Upper lobe of left lung (tissue), 6 donors: ENCODE data around the gene KCNH1. TPM values are rescaled to one million over a fixed set of nuclear protein-coding genes. Genes with fewer than 3 reads are reported as not detected.

Experiments used
- ATAC-seq, 2 donors: fragments of 200-7000 bp; cut with Tn5 transposase; one replicate each; pipeline ENCODE4 v1.9.1; 2022; ENCODE audit warnings: mild to moderate bottlenecking in 2 of 2, moderate library complexity in 2 of 2; ENCODE audit not compliant: low FRiP score in 2 of 2
- DNase-seq, 2 donors: peaks; one replicate each; pipeline ENCODE4 v3.0.0-alpha.2; 2019 to 2020
- H3K27ac ChIP-seq, 4 donors: fragments of 200-600 bp; sonication (generic); one replicate each; pipeline ENCODE4 v1.5.1; 2016 to 2019
- H3K27me3 ChIP-seq, 4 donors: fragments of 200-600 bp; sonication (generic); one replicate each; pipeline ENCODE4 v1.5.1; 2017 to 2019
- H3K36me3 ChIP-seq, 4 donors: fragments of 200-600 bp; sonication (generic); one replicate each; pipeline ENCODE4 v1.5.1; 2016 to 2019
- H3K4me1 ChIP-seq, 4 donors: fragments of 200-600 bp; sonication (generic); one replicate each; pipeline ENCODE4 v1.5.1; 2018 to 2019
- H3K4me3 ChIP-seq, 4 donors: fragments of 200-600 bp; sonication (generic); one replicate each; pipeline ENCODE4 v1.5.1; 2017 to 2019; ENCODE audit warnings: mild to moderate bottlenecking in 2 of 4, moderate library complexity in 1 of 4
- H3K9me3 ChIP-seq, 4 donors: fragments of 200-600 bp; sonication (generic); one replicate each; pipeline ENCODE4 v1.5.1; 2018 to 2019
- EP300 ChIP-seq, 4 donors: sonication (generic); formaldehyde crosslinking; IDR thresholded peaks; one replicate each; pipeline ENCODE4 v1.5.1; 2017; ENCODE audit warnings: antibody characterized with exemption in 4 of 4, control low read depth in 2 of 4
- POLR2A ChIP-seq, 4 donors: fragments of 450-650 bp; IDR thresholded peaks; one replicate each; pipeline ENCODE4 v1.5.1; 2016 to 2017; ENCODE audit warnings: antibody characterized with exemption in 4 of 4, mild to moderate bottlenecking in 2 of 4
- POLR2AphosphoS5 ChIP-seq, 2 donors: sonication (generic); formaldehyde crosslinking; IDR thresholded peaks; one replicate each; pipeline ENCODE4 v1.5.1; 2017; ENCODE audit warnings: antibody characterized with exemption in 2 of 2
- WGBS, 2 donors: methylation state at CpG; one replicate each; pipeline ENCODE4 v1.1.5; 2017 to 2018; 5-methylcytosine and 5-hydroxymethylcytosine counted together
- total RNA-seq, 6 donors: library from RNA; depleted of rRNA in 4 of 6; stranded (reverse); fragments of >200 nt in 4 of 6; gene quantifications; one replicate each; pipeline versions ENCODE4 v1.1.0 to v1.2.1, GENCODE V29; 2016 to 2021
- TF ChIP-seq, protein P1 (sequence below), 6 experiments: fragments of 450-650 bp in 4 of 6; fragments of 200-600 bp in 2 of 6; sonication (generic) in 2 of 6; IDR thresholded peaks; one replicate each; pipeline ENCODE4 v1.5.1; 2016 to 2019; ENCODE audit warnings: antibody characterized with exemption in 6 of 6
- donor health status: DM: no; HTN: no; CAD: no; lungs with moderate emphysema.
- donor health status: DM: no; HTN: yes; CAD: no; lungs with severe emphysema.

KCNH1 gene
- total RNA-seq, 6 donors from 2014 or later, result 0.09 TPM; not detected in 5

DNA sequence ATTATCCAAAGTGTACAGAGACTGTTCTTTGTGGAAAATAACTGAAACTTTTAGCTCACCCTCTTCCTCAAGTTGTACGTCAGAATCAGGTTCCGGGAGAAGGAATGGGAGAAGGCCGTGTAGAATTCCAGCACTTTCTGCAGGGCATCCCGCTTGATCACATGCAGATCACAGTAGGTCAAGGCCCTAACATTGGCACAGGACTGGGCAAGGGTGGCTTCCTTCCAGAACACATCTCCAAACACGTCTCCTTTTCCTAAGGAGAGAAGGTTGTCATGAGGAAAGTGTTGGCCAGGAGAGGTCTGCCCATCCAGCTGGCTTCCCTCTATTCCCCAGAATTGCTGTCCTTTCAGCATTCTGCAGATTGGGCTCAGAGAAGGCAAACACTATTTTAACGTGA, 358.7 kb downstream of the KCNH1 start:
- Histone ChIP-seq H3K4me1 (no peaks in the 10 kb centered on the region), H3K27me3 (no peaks in the 10 kb centered on the region), H3K36me3 (no peaks in the 10 kb centered on the region), H3K27ac (no peak overlapping the region), H3K9me3 (no peaks in the 10 kb centered on the region), H3K4me3 (no peak overlapping the region)
- 84 to 87% methylated on average over 6 of the region's 6 CpGs for WGBS, 2 donors
- ATAC-seq (no peak), DNase-seq (no peak)
- TF ChIP-seq POLR2A (IDR thresholded peaks at IDR 0.05), result no peak
- no peak for TF ChIP-seq POLR2AphosphoS5 (IDR thresholded peaks at IDR 0.05)
- TF ChIP-seq, protein P1, sequence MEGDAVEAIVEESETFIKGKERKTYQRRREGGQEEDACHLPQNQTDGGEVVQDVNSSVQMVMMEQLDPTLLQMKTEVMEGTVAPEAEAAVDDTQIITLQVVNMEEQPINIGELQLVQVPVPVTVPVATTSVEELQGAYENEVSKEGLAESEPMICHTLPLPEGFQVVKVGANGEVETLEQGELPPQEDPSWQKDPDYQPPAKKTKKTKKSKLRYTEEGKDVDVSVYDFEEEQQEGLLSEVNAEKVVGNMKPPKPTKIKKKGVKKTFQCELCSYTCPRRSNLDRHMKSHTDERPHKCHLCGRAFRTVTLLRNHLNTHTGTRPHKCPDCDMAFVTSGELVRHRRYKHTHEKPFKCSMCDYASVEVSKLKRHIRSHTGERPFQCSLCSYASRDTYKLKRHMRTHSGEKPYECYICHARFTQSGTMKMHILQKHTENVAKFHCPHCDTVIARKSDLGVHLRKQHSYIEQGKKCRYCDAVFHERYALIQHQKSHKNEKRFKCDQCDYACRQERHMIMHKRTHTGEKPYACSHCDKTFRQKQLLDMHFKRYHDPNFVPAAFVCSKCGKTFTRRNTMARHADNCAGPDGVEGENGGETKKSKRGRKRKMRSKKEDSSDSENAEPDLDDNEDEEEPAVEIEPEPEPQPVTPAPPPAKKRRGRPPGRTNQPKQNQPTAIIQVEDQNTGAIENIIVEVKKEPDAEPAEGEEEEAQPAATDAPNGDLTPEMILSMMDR (IDR thresholded peaks at IDR 0.05), result no peak
- no peak for TF ChIP-seq EP300 (IDR thresholded peaks at IDR 0.05)

DNA sequence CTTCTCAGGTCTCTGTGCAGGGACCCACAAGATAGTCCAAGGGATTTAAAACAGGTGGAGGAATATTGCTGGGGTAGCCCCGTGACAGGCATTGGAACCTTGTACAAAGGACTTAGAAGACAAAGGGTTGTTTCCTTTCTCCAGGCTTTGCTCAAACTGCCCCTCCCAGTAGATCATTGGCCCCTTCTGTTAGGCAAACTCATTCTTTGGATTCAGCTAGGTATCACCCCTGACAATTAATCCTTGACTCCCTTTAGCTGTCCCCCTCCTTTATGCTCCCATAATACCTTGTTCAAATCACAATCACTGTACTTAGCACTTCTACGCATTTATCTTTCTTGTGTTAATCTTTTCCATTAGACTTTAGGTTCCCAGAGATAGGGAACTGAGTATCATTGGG, 360.5 kb downstream of the KCNH1 start:
- Histone ChIP-seq H3K27me3 (no peaks in the 10 kb centered on the region), H3K9me3 (no peaks in the 10 kb centered on the region), H3K27ac (no peak overlapping the region), H3K36me3 (no peaks in the 10 kb centered on the region), H3K4me3 (no peak overlapping the region), H3K4me1 (no peaks in the 10 kb centered on the region)
- ATAC-seq (no peak), DNase-seq (no peak)
- no peak for TF ChIP-seq POLR2A (IDR thresholded peaks at IDR 0.05)
- TF ChIP-seq POLR2AphosphoS5 (IDR thresholded peaks at IDR 0.05), result no peak
- TF ChIP-seq EP300 (IDR thresholded peaks at IDR 0.05), result no peak
- TF ChIP-seq, protein P1 (IDR thresholded peaks at IDR 0.05), result no peak
- 73 to 83% methylated on average over 2 of the region's 2 CpGs for whole genome bisulfite sequencing, 2 donors

DNA sequence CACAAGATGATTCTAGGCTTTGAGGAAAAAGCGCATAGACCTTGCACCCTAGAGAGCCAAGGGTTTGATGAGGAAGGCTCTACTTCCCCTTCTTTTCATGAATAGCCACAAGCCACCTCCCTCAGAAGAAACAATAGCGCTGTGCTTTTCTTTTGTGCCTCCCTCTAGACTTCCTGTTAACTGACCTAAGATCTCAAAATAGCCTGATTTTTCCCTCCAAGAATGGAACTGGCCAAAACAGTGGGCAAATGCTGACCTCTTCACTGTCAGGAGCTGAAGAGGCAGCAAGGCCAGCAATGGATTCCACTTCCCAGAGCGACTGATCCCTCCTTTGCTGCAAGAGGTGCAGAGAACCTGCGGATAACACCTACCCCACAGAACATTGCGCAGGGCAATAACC, 362.8 kb downstream of the KCNH1 start:
- Histone ChIP-seq H3K27me3 (no peaks in the 10 kb centered on the region), H3K36me3 (no peaks in the 10 kb centered on the region), H3K27ac (no peak overlapping the region), H3K4me1 (no peaks in the 10 kb centered on the region), H3K4me3 (no peak overlapping the region), H3K9me3 (no peaks in the 10 kb centered on the region)
- DNase-seq (no peak), ATAC-seq (no peak)
- TF ChIP-seq POLR2AphosphoS5 (IDR thresholded peaks at IDR 0.05), result no peak
- TF ChIP-seq POLR2A (IDR thresholded peaks at IDR 0.05), result no peak
- TF ChIP-seq, protein P1 (IDR thresholded peaks at IDR 0.05), result no peak
- no peak for TF ChIP-seq EP300 (IDR thresholded peaks at IDR 0.05)
- 81 to 82% methylated on average over 5 of the region's 5 CpGs for WGBS, 2 donors

DNA sequence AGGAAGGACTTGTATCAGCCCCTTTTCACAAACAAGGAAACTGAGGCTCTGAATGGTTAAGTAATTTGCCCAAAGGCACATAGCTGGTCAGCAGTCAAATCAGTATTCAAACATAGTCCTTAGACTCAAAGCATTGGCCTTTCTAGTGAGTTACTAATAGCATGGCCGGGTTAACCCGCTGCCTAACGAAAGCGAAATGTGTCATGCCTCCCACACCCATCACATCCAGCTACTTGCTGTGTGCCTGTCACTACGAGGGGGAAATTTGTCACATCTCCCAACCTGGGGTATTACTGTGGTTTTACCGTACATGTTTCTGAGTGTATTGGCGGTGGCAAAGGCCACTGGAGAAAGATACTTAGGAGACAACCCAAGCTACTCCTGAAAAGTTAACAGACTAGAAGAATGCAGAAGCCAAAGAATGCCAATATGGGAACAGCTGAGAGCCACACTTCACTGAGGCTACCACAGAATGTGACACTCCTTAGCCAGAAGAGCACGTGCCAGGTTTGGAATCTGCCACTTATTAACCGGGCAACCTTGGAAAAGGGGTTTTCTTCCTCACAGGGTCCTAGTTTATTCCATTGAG, 363.5 kb downstream of the KCNH1 start:
- Histone ChIP-seq H3K9me3 (no peaks in the 10 kb centered on the region), H3K36me3 (no peaks in the 10 kb centered on the region), H3K27ac (no peak overlapping the region), H3K4me1 (no peaks in the 10 kb centered on the region), H3K27me3 (no peaks in the 10 kb centered on the region), H3K4me3 (no peak overlapping the region)
- ATAC-seq, result no peak
- TF ChIP-seq, protein P1 (IDR thresholded peaks at IDR 0.05), result no peak
- no peak for TF ChIP-seq POLR2AphosphoS5 (IDR thresholded peaks at IDR 0.05)
- no peak for TF ChIP-seq POLR2A (IDR thresholded peaks at IDR 0.05)
- TF ChIP-seq EP300 (IDR thresholded peaks at IDR 0.05), result no peak
- DNase-seq, result no peak
- 90 to 91% methylated on average over 9 of the region's 9 CpGs for WGBS, 2 donors

DNA sequence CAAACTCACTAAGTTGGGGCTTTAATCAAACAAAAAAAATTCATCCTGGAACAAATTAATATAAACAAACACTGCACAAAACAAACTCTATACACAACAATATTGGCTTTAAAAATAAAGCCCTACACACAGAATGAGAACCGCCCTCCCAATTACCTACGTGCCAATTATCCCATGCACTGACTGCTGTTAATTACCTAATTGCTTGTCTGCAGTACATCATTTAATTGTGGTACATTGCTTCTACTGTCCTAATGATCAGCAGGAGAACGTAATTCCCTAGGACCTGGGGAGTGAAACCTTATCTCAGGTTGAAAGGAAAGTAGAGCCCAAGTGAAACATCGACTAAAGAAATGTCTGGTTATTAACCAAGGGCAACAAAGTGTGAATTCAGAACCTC, 364.5 kb downstream of the KCNH1 start:
- Histone ChIP-seq H3K27me3 (no peaks in the 10 kb centered on the region), H3K27ac (no peak overlapping the region), H3K36me3 (no peaks in the 10 kb centered on the region), H3K9me3 (no peaks in the 10 kb centered on the region), H3K4me1 (no peaks in the 10 kb centered on the region), H3K4me3 (no peak overlapping the region)
- ATAC-seq, result no peak
- DNase-seq, result no peak
- WGBS, 2 donors, result 86 to 90% methylated on average over 4 of the region's 4 CpGs
- TF ChIP-seq EP300 (IDR thresholded peaks at IDR 0.05), result no peak
- no peak for TF ChIP-seq POLR2A (IDR thresholded peaks at IDR 0.05)
- no peak for TF ChIP-seq POLR2AphosphoS5 (IDR thresholded peaks at IDR 0.05)
